ENCODE data around the gene HSD11B1L. TPM values are rescaled to one million over a fixed set of nuclear protein-coding genes. Genes with fewer than 3 reads are reported as not detected.
A peak's percentile ranks its signal among the peaks of the same experiment; 100 is the strongest.
"Not testable (repeated sequence)": the region's sequence is repeated elsewhere in the genome, so short reads cannot be mapped to it uniquely, and the experiment has no call there.

Gene HSD11B1L
- total RNA-seq, 4 donors from 2014 or later: 7.3 to 30.4 (median 15.8) TPM

- TF ChIP-seq, protein P1, sequence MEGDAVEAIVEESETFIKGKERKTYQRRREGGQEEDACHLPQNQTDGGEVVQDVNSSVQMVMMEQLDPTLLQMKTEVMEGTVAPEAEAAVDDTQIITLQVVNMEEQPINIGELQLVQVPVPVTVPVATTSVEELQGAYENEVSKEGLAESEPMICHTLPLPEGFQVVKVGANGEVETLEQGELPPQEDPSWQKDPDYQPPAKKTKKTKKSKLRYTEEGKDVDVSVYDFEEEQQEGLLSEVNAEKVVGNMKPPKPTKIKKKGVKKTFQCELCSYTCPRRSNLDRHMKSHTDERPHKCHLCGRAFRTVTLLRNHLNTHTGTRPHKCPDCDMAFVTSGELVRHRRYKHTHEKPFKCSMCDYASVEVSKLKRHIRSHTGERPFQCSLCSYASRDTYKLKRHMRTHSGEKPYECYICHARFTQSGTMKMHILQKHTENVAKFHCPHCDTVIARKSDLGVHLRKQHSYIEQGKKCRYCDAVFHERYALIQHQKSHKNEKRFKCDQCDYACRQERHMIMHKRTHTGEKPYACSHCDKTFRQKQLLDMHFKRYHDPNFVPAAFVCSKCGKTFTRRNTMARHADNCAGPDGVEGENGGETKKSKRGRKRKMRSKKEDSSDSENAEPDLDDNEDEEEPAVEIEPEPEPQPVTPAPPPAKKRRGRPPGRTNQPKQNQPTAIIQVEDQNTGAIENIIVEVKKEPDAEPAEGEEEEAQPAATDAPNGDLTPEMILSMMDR (IDR thresholded peaks at IDR 0.05): no peak
- TF ChIP-seq POLR2A (IDR thresholded peaks at IDR 0.05): no peak
- H3K27ac ChIP-seq: no peak overlapping the region
- H3K4me1 ChIP-seq: peaks cover 9 to 21% of the 10 kb centered on the region in 2 donors
- H3K9me3 ChIP-seq: no peaks in the 10 kb centered on the region
- DNase-seq: no peak
- no peak overlapping the region for H3K4me3 ChIP-seq (replicated peaks in 1 of 3)
- H3K27me3 ChIP-seq: no peaks in the 10 kb centered on the region
- 93 to 95% methylated on average over 16 to 18 of the region's 22 CpGs for WGBS, 2 donors
- H3K36me3 ChIP-seq: no peaks in the 10 kb centered on the region
- intact Hi-C loops (cut with DNase I): no loop called here
These were observed 4.0 kb downstream of the HSD11B1L start for GRCh38 chr19:5684694-5685430.

DNA sequence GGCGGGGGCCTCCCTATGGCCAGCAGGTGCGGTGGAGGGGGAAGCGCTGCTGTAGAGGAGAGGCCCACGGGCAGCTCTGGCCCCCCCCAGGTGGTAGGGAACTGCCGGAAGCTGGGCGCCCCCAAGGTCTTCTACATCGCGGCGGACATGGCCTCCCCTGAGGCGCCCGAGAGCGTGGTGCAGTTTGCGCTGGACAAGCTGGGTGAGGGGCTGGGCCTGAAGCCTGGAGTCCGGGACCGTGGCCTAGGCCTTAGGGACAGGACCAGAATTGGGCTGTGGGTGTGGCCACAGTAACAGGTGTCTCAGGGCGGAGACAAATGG is 5.5 kb downstream of the HSD11B1L start:
- H3K36me3 ChIP-seq: no peaks in the 10 kb centered on the region
- H3K4me3 ChIP-seq (replicated peaks in 1 of 3): peak overlapping the region in 1 of 3 donors; percentile 48
- H3K9me3 ChIP-seq: no peaks in the 10 kb centered on the region
- H3K27me3 ChIP-seq: no peaks in the 10 kb centered on the region
- DNase-seq: no peak
- intact Hi-C loops (cut with DNase I): no loop called here
- peak overlapping the region; percentile 7 to 76 (median 17) for H3K27ac ChIP-seq
- TF ChIP-seq, protein P1 (IDR thresholded peaks at IDR 0.05): no peak
- TF ChIP-seq POLR2A (IDR thresholded peaks at IDR 0.05): no peak
- peaks cover 14 to 22% of the 10 kb centered on the region in 2 donors for H3K4me1 ChIP-seq
- WGBS, 2 donors: 23 to 38% methylated on average over 11 to 15 of the region's 16 CpGs

GRCh38 chr19:5686647-5687359 is 6.0 kb downstream of the HSD11B1L start:
- intact Hi-C loops (cut with DNase I): no loop called here
- WGBS, 2 donors: 1% methylated on average over 15 to 27 of the region's 59 CpGs
- Histone ChIP-seq H3K4me3 (replicated peaks in 1 of 3) (peak overlapping the region in 2 of 3 donors; percentile 37 to 48), H3K36me3 (peaks cover under 1% of the 10 kb centered on the region in 2 donors), H3K27ac (peak overlapping the region; percentile 7 to 76 (median 58)), H3K9me3 (no peaks in the 10 kb centered on the region), H3K27me3 (no peaks in the 10 kb centered on the region), H3K4me1 (peaks cover 15 to 24% of the 10 kb centered on the region in 2 donors)
- DNase-seq: peak; percentile 98
- peak in 1 of 2 donors; percentile 12 for TF ChIP-seq POLR2A (IDR thresholded peaks at IDR 0.05)
- TF ChIP-seq, protein P1 (IDR thresholded peaks at IDR 0.05): peak; percentile 53 to 93 (median 67)

DNA sequence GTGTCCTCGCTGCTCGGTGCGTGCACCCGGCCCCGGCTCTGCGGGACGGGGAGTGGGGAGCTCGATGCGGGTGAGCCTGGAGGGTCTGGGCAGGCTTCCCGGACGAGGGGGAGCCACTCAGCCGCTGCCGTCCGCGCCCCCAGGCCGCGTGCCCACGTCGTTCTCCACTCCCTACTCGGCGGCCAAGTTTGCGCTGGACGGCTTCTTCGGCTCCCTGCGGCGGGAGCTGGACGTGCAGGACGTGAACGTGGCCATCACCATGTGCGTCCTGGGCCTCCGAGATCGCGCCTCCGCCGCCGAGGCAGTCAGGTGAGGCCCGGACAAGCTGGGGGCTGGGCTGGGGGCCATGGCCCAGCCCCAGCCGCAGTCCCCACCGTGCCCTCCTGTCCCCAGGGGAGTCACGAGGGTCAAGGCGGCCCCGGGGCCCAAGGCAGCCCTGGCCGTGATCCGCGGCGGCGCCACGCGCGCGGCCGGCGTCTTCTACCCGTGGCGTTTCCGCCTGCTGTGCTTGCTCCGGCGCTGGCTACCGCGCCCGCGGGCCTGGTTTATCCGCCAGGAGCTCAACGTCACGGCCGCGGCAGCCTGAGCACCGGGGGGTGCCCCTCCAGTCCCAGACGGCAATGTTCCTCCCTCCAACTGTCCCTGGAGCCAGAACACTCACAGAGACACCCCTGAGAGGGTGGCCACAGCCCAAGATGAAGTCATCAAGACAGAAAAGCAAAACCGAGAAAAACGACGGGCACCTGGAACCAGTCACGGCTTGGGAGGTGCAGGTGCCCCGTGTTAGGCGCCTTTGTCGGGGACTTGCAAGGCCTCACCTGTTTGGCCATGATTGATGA is 6.8 kb downstream of the HSD11B1L start:
- TF ChIP-seq, protein P1 (IDR thresholded peaks at IDR 0.05): no peak
- no peak for TF ChIP-seq POLR2A (IDR thresholded peaks at IDR 0.05)
- peaks cover 19 to 28% of the 10 kb centered on the region in 2 donors for H3K4me1 ChIP-seq
- intact Hi-C loops (cut with DNase I): no loop called here
- H3K36me3 ChIP-seq: peaks cover 8% of the 10 kb centered on the region in 2 donors
- peak overlapping the region in 2 of 3 donors; percentile 38 to 76 for H3K27ac ChIP-seq
- no peaks in the 10 kb centered on the region for H3K27me3 ChIP-seq
- 71 to 90% methylated on average over 14 to 42 of the region's 76 CpGs for WGBS, 2 donors
- H3K9me3 ChIP-seq: no peaks in the 10 kb centered on the region
- no peak for DNase-seq
- peak overlapping the region in 2 of 3 donors; percentile 37 to 48 for H3K4me3 ChIP-seq (replicated peaks in 1 of 3)

DNA sequence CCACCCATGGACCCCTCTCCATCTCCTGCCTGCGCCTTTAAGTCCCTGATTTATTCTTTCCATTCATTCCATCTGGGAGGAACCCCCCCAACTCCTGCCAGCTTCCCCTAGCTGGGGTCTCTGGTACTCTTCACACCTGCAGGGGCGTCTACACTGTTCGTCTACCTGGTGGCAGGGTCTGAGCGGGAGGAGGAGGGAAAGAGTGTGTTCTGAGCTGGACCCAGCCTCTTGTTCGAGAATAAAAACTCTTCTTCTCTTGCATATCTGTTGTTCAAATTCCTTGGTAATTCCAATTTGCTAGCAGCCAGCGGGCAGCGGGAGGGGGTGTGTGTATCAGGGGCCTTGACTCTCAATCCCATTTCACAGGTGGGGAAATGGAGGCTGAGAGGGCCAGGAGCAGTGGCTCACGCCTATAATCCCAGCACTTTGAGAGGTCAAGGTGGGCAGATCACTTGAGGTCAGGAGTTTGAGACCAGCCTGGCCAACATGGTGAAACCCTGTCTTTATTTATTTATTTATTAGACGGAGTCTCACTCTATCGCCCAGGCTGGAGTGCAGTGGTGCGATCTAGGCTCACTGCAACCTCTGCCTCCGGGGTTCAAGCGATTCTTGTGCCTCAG is 7.5 kb downstream of the HSD11B1L start:
- Histone ChIP-seq H3K36me3 (peaks cover 15% of the 10 kb centered on the region in 2 donors), H3K4me1 (peaks cover 19 to 28% of the 10 kb centered on the region in 2 donors)
- H3K4me3 ChIP-seq (replicated peaks in 1 of 3); H3K27me3 ChIP-seq; intact Hi-C loops (cut with DNase I); DNase-seq; H3K9me3 ChIP-seq; H3K27ac ChIP-seq: not testable (repeated sequence)
- WGBS, 2 donors: 92 to 96% methylated on average over 13 of the region's 13 CpGs
